HEK293 (cell line): Measurements from ENCODE around the gene HHAT.

Experiments
- CTCF ChIA-PET: fragments of 350-600 bp; formaldehyde crosslinking; extraction: SDS; loops from one replicate; lab custom pipeline; 2021; ENCODE audit warnings: antibody characterized with exemption; lab: Yijun Ruan, JAX
- POLR2A ChIA-PET: fragments of 300-600 bp; formaldehyde crosslinking; extraction: SDS; loops from one replicate; lab custom pipeline; 2020; ENCODE audit warnings: antibody characterized with exemption, inconsistent platforms; lab: Yijun Ruan, JAX
- H3K27ac ChIP-seq: fragments of 200-500 bp; sonication (Bioruptor generic); 2 replicates; pipeline ENCODE4 v1.5.1; 2014; ENCODE audit warnings: low read depth, low read length, control low read depth, inconsistent platforms; ENCODE audit errors: extremely low read depth
- H3K36me3 ChIP-seq, 2 experiments: fragments of 200-500 bp in 1 of 2; sonication (Bioruptor generic) in 1 of 2; 1 replicate in 1 of 2; 2 replicates in 1 of 2; pipeline ENCODE4 v1.5.1; 2014 to 2017; ENCODE audit warnings: inconsistent platforms in 2 of 2, low read length in 2 of 2; ENCODE audit not compliant: control insufficient read depth in 2 of 2, insufficient read depth in 1 of 2
- H3K4me1 ChIP-seq: fragments of 200-500 bp; sonication (Bioruptor generic); 2 replicates; pipeline ENCODE4 v1.5.1; 2014; ENCODE audit warnings: mild to moderate bottlenecking, low read length, inconsistent platforms; ENCODE audit not compliant: control insufficient read depth, insufficient read depth
- H3K4me3 ChIP-seq: 2 replicates; pipeline ENCODE4 v1.5.1; 2011; ENCODE audit warnings: low read depth, mild to moderate bottlenecking, control low read depth, low read length, moderate library complexity
- H3K9me3 ChIP-seq: fragments of 200-500 bp; sonication (Bioruptor generic); 2 replicates; pipeline ENCODE4 v1.5.1; 2014; ENCODE audit warnings: low read depth, low read length, inconsistent platforms; ENCODE audit not compliant: control insufficient read depth, insufficient read depth
- KLF10 ChIP-seq: fragments of 450-650 bp; IDR thresholded peaks from 2 replicates; pipeline ENCODE4 v1.5.1; 2018; ENCODE audit warnings: missing biosample characterization, mild to moderate bottlenecking, missing genetic modification characterization
- KLF8 ChIP-seq: fragments of 450-650 bp; formaldehyde crosslinking; IDR thresholded peaks from 2 replicates; pipeline ENCODE4 v1.5.1; 2016; ENCODE audit warnings: missing biosample characterization, missing genetic modification characterization
- MZF1 ChIP-seq: fragments of 450-650 bp; formaldehyde crosslinking; IDR thresholded peaks from 2 replicates; pipeline ENCODE4 v1.5.1; 2017; ENCODE audit warnings: missing biosample characterization, missing genetic modification characterization, borderline replicate concordance
- SP7 ChIP-seq: fragments of 450-650 bp; formaldehyde crosslinking; IDR thresholded peaks from 2 replicates; pipeline ENCODE4 v1.5.1; 2016; ENCODE audit warnings: missing biosample characterization, missing genetic modification characterization
- ZFP41 ChIP-seq: fragments of 450-650 bp; formaldehyde crosslinking; IDR thresholded peaks from 2 replicates; pipeline ENCODE4 v1.5.1; 2016; ENCODE audit warnings: missing biosample characterization, missing genetic modification characterization, borderline replicate concordance
- ZIC2 ChIP-seq: fragments of 450-650 bp; formaldehyde crosslinking; IDR thresholded peaks from 2 replicates; pipeline ENCODE4 v1.5.1; 2016; ENCODE audit warnings: missing biosample characterization, missing genetic modification characterization
- ZNF112 ChIP-seq: fragments of 450-650 bp; formaldehyde crosslinking; IDR thresholded peaks from 2 replicates; pipeline ENCODE4 v1.5.0; 2017; ENCODE audit warnings: missing biosample characterization, missing genetic modification characterization
- ZNF132 ChIP-seq: fragments of 450-650 bp; formaldehyde crosslinking; IDR thresholded peaks from 2 replicates; pipeline ENCODE4 v1.5.1; 2017; ENCODE audit warnings: missing biosample characterization, missing genetic modification characterization, borderline replicate concordance
- ZNF16 ChIP-seq: fragments of 450-650 bp; formaldehyde crosslinking; IDR thresholded peaks from 2 replicates; pipeline ENCODE4 v1.5.1; 2016; ENCODE audit warnings: low read depth, missing biosample characterization, missing genetic modification characterization
- ZNF169 ChIP-seq: fragments of 450-650 bp; formaldehyde crosslinking; IDR thresholded peaks from 2 replicates; pipeline ENCODE4 v1.5.1; 2016; ENCODE audit warnings: missing biosample characterization, missing genetic modification characterization
- ZNF24 ChIP-seq: fragments of 450-650 bp; formaldehyde crosslinking; IDR thresholded peaks from 2 replicates; pipeline ENCODE4 v1.5.1; 2016; ENCODE audit warnings: missing biosample characterization, missing genetic modification characterization
- ZNF37A ChIP-seq: fragments of 450-650 bp; IDR thresholded peaks from 2 replicates; pipeline ENCODE4 v1.5.1; 2018; ENCODE audit warnings: missing biosample characterization, missing genetic modification characterization
- ZNF404 ChIP-seq: fragments of 450-650 bp; formaldehyde crosslinking; IDR thresholded peaks from 2 replicates; pipeline ENCODE4 v1.5.1; 2017; ENCODE audit warnings: missing biosample characterization, missing genetic modification characterization
- ZNF433 ChIP-seq: fragments of 450-650 bp; formaldehyde crosslinking; IDR thresholded peaks from 2 replicates; pipeline ENCODE4 v1.5.1; 2016; ENCODE audit warnings: missing biosample characterization, missing genetic modification characterization, low read depth
- ZNF521 ChIP-seq: fragments of 450-650 bp; formaldehyde crosslinking; IDR thresholded peaks from 2 replicates; pipeline ENCODE4 v1.5.1; 2017; ENCODE audit warnings: missing biosample characterization, mild to moderate bottlenecking, missing genetic modification characterization
- ZNF555 ChIP-seq: fragments of 450-650 bp; formaldehyde crosslinking; conservative IDR thresholded peaks from 2 replicates; pipeline ENCODE4 v1.5.1; 2017; ENCODE audit warnings: missing biosample characterization, mild to moderate bottlenecking, missing genetic modification characterization, inconsistent platforms
- ZNF600 ChIP-seq: fragments of 450-650 bp; formaldehyde crosslinking; IDR thresholded peaks from 2 replicates; pipeline ENCODE4 v1.5.1; 2016; ENCODE audit warnings: missing biosample characterization, missing genetic modification characterization
- ZNF747 ChIP-seq: fragments of 450-650 bp; formaldehyde crosslinking; IDR thresholded peaks from 2 replicates; pipeline ENCODE4 v1.5.1; 2016; ENCODE audit warnings: missing biosample characterization, missing genetic modification characterization
- ZNF776 ChIP-seq: fragments of 450-650 bp; formaldehyde crosslinking; IDR thresholded peaks from 2 replicates; pipeline ENCODE4 v1.5.0; 2017; ENCODE audit warnings: missing biosample characterization, missing genetic modification characterization, borderline replicate concordance
- ZXDB ChIP-seq: fragments of 450-650 bp; formaldehyde crosslinking; IDR thresholded peaks from 2 replicates; pipeline ENCODE4 v1.5.1; 2016; ENCODE audit warnings: missing biosample characterization, missing genetic modification characterization
- TF ChIP-seq, protein P1 (sequence below): fragments of 450-650 bp; formaldehyde crosslinking; IDR thresholded peaks from 2 replicates; pipeline ENCODE4 v1.5.0; 2017; ENCODE audit warnings: missing biosample characterization, missing genetic modification characterization, borderline replicate concordance
- TF ChIP-seq, protein P2 (sequence below): fragments of 450-650 bp; formaldehyde crosslinking; IDR thresholded peaks from 2 replicates; pipeline ENCODE4 v1.5.1; 2016; ENCODE audit warnings: missing biosample characterization, missing genetic modification characterization
- TF ChIP-seq, protein P3 (sequence below): IDR thresholded peaks from 2 replicates; pipeline ENCODE4 v1.6.1; 2011; ENCODE audit warnings: mild to moderate bottlenecking, low read depth, low read length, borderline replicate concordance
- TF ChIP-seq, protein P4 (sequence below): fragments of 450-650 bp; formaldehyde crosslinking; IDR thresholded peaks from 2 replicates; pipeline ENCODE4 v1.5.1; 2017; ENCODE audit warnings: missing biosample characterization, mild to moderate bottlenecking, missing genetic modification characterization, moderate library complexity

The HHAT gene

DNA sequence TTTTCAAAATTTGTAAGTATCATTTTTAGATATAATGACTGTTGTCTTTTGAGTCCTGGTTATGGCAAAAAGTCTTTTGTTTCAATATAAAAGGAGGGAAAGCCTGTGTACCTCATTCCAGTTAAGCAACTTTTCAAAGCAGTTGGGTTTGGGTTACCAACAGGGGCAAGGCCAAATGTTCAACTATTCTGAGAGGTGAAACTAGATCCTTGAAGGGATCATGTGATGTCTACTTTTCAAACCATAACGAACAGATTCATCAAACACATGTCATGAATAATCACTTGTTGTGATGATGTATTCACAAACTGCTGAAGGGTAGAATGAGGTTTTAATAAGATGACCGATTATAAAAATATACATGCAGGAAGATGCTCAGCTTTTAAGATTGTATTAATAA lies 171.3 kb downstream of the HHAT start:
- Histone ChIP-seq H3K4me3 (no peak overlapping the region), H3K36me3 (no peaks in the 10 kb centered on the region), H3K4me1 (peaks cover 3% of the 10 kb centered on the region; the same call in 1 of the 2 replicates), H3K27ac (no peak overlapping the region), H3K9me3 (no peaks in the 10 kb centered on the region)
- CTCF ChIA-PET: interaction anchor here (0.5 to 0.7 kb wide), 3 partner anchors 8 to 54 kb away, joined by 3 to 4 read pairs (median 3); no protein-coding TSS in a partner anchor
- TF ChIP-seq ZNF169 (tag by site-specific recombination): no peak
- TF ChIP-seq ZNF132 (tag by site-specific recombination): no peak
- no peak for TF ChIP-seq SP7 (tag by site-specific recombination)
- no peak for TF ChIP-seq ZNF521
- TF ChIP-seq ZNF747 (tag by site-specific recombination): no peak
- no peak for TF ChIP-seq ZFP41 (tag by site-specific recombination)
- no peak for TF ChIP-seq KLF8
- TF ChIP-seq, protein P1, sequence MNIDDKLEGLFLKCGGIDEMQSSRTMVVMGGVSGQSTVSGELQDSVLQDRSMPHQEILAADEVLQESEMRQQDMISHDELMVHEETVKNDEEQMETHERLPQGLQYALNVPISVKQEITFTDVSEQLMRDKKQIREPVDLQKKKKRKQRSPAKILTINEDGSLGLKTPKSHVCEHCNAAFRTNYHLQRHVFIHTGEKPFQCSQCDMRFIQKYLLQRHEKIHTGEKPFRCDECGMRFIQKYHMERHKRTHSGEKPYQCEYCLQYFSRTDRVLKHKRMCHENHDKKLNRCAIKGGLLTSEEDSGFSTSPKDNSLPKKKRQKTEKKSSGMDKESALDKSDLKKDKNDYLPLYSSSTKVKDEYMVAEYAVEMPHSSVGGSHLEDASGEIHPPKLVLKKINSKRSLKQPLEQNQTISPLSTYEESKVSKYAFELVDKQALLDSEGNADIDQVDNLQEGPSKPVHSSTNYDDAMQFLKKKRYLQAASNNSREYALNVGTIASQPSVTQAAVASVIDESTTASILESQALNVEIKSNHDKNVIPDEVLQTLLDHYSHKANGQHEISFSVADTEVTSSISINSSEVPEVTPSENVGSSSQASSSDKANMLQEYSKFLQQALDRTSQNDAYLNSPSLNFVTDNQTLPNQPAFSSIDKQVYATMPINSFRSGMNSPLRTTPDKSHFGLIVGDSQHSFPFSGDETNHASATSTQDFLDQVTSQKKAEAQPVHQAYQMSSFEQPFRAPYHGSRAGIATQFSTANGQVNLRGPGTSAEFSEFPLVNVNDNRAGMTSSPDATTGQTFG (tag by site-specific recombination): no peak
- TF ChIP-seq, protein P2, sequence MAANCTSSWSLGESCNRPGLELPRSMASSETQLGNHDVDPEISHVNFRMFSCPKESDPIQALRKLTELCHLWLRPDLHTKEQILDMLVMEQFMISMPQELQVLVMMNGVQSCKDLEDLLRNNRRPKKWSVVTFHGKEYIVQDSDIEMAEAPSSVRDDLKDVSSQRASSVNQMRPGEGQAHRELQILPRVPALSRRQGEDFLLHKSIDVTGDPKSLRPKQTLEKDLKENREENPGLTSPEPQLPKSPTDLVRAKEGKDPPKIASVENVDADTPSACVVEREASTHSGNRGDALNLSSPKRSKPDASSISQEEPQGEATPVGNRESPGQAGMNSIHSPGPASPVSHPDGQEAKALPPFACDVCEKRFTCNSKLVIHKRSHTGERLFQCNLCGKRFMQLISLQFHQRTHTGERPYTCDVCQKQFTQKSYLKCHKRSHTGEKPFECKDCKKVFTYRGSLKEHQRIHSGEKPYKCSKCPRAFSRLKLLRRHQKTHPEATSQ (tag by site-specific recombination): no peak
- no peak for TF ChIP-seq ZNF37A (tag by site-specific recombination)
- TF ChIP-seq, protein P3, sequence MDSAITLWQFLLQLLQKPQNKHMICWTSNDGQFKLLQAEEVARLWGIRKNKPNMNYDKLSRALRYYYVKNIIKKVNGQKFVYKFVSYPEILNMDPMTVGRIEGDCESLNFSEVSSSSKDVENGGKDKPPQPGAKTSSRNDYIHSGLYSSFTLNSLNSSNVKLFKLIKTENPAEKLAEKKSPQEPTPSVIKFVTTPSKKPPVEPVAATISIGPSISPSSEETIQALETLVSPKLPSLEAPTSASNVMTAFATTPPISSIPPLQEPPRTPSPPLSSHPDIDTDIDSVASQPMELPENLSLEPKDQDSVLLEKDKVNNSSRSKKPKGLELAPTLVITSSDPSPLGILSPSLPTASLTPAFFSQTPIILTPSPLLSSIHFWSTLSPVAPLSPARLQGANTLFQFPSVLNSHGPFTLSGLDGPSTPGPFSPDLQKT: no peak
- TF ChIP-seq ZNF16 (tag by site-specific recombination): no peak
- TF ChIP-seq ZNF433 (tag by site-specific recombination): no peak
- no peak for TF ChIP-seq ZNF112 (tag by site-specific recombination)
- TF ChIP-seq MZF1 (tag by site-specific recombination): no peak
- no peak for TF ChIP-seq KLF10 (tag by site-specific recombination)
- TF ChIP-seq ZXDB (tag by site-specific recombination): no peak
- TF ChIP-seq ZNF555 (tag by site-specific recombination): no peak
- no peak for TF ChIP-seq ZNF404 (tag by site-specific recombination)
- no peak for TF ChIP-seq ZNF776
- POLR2A ChIA-PET: no interaction called here

DNA sequence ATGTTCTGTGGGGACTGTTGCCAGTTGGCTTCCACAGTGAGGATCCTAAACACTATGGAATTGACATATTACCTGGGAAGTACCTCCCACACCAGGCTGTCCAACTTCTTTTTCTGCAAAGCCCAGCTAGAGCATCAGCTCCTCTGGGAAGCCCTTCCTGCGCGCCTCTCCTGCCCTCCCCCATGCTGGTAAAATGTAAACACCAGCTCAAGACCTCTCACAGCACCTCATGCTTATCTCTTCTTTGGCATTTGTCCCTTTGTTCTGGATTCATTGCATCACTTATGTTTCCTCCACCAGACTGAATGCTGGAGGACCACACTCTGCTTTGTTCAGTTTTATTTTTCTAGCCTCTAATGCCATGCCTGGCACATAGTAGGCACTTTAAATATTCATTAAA lies 172.1 kb downstream of the HHAT start:
- ChIA-PET POLR2A (no interaction called here), CTCF (interaction anchor here (0.7 kb wide), 1 partner anchor 50 kb away, joined by 3 read pairs; no protein-coding TSS in a partner anchor)
- H3K36me3 ChIP-seq: no peaks in the 10 kb centered on the region
- TF ChIP-seq, protein P4, sequence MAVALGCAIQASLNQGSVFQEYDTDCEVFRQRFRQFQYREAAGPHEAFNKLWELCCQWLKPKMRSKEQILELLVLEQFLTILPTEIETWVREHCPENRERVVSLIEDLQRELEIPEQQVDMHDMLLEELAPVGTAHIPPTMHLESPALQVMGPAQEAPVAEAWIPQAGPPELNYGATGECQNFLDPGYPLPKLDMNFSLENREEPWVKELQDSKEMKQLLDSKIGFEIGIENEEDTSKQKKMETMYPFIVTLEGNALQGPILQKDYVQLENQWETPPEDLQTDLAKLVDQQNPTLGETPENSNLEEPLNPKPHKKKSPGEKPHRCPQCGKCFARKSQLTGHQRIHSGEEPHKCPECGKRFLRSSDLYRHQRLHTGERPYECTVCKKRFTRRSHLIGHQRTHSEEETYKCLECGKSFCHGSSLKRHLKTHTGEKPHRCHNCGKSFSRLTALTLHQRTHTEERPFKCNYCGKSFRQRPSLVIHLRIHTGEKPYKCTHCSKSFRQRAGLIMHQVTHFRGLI: peak; percentile 81
- TF ChIP-seq ZNF24 (no peak), ZIC2 (peak; percentile 58; the same call in 1 of the 2 replicates), ZNF600 (tag by site-specific recombination) (peak; percentile 61; the same call in 1 of the 2 replicates)
- H3K27ac ChIP-seq: no peak overlapping the region
- H3K9me3 ChIP-seq: no peaks in the 10 kb centered on the region
- H3K4me3 ChIP-seq: no peak overlapping the region
- peaks cover 3% of the 10 kb centered on the region; the same call in 1 of the 2 replicates for H3K4me1 ChIP-seq
